DMS153 treated with DMSO at 0.1 percent for 48 hours (cell line): ENCODE data around the gene MAN2B1.
A peak's percentile ranks its signal among the peaks of the same experiment; 100 is the strongest.
"Not testable (repeated sequence)": the region's sequence is repeated elsewhere in the genome, so short reads cannot be mapped to it uniquely, and the experiment has no call there.

Experiments used
- DNase-seq: peaks from one replicate; lab custom pipeline; 2025; ENCODE audit not compliant: unreplicated experiment; lab: John Stamatoyannopoulos, UW

Gene MAN2B1

GRCh38 chr19:12623361-12624031 is 43.0 kb downstream of the MAN2B1 start:
- DNase-seq = no peak

- not testable (repeated sequence) for DNase-seq
Observed at GRCh38 chr19:12621253-12622024, 45.1 kb downstream of the MAN2B1 start.

- no peak for DNase-seq
Observed at GRCh38 chr19:12617646-12618045, 48.9 kb downstream of the MAN2B1 start.

- peak; percentile 5 for DNase-seq
Observed at GRCh38 chr19:12611361-12611699, 55.2 kb downstream of the MAN2B1 start.

GRCh38 chr19:12610540-12611360 is 55.8 kb downstream of the MAN2B1 start, which contains the start of the genes ZNF490 and ZNF791:
Gene ZNF490, minus strand, starts transcription at chr19:12610813. Its CDS starts 133 bp downstream, at chr19:12610680.
Gene ZNF791, plus strand, starts transcription at chr19:12610920. Its CDS starts 160 bp downstream, at chr19:12611080.
- peak; percentile 88 for DNase-seq

- DNase-seq = no peak
Observed at GRCh38 chr19:12607631-12608030, 58.9 kb downstream of the MAN2B1 start.

- DNase-seq = no peak
Observed at GRCh38 chr19:12606796-12607195, 59.7 kb downstream of the MAN2B1 start.

GRCh38 chr19:12603714-12604113 is 62.8 kb downstream of the MAN2B1 start:
- no peak for DNase-seq

- no peak for DNase-seq
Observed at GRCh38 chr19:12597594-12597993, 68.9 kb downstream of the MAN2B1 start.

- DNase-seq = no peak
Observed at GRCh38 chr19:12596927-12597548, 69.5 kb downstream of the MAN2B1 start.
